Aorta (tissue), 5 donors: ENCODE results near the gene ASIC3. TPM values are rescaled to one million over a fixed set of nuclear protein-coding genes. Genes with fewer than 3 reads are reported as not detected.
"Not testable (repeated sequence)": the region's sequence is repeated elsewhere in the genome, so short reads cannot be mapped to it uniquely, and the experiment has no call there.

Experiments
- ATAC-seq: fragments of 200-7000 bp; cut with Tn5 transposase; one replicate; pipeline ENCODE4 v1.9.1; 2022; ENCODE audit warnings: moderate library complexity; ENCODE audit not compliant: low FRiP score
- DNase-seq, 2 donors: peaks; one replicate each; pipeline ENCODE4 v3.0.0-alpha.2; 2020
- H3K27ac ChIP-seq, 2 donors: one replicate each; pipeline ENCODE4 v1.5.1; 2013; ENCODE audit warnings: low read length in 2 of 2, mild to moderate bottlenecking in 2 of 2, moderate library complexity in 2 of 2, control low read depth in 1 of 2, inconsistent platforms in 1 of 2, low read depth in 1 of 2
- H3K27me3 ChIP-seq, 2 donors: one replicate each; pipeline ENCODE4 v1.6.1; 2013; ENCODE audit warnings: control low read depth in 1 of 2, low read length in 1 of 2, mild to moderate bottlenecking in 1 of 2, moderate library complexity in 1 of 2; ENCODE audit not compliant: insufficient read depth in 2 of 2, control insufficient read depth in 1 of 2
- H3K36me3 ChIP-seq, 2 donors: one replicate each; pipeline ENCODE4 v1.6.1; 2013; ENCODE audit warnings: control low read depth in 1 of 2, low read length in 1 of 2, mild to moderate bottlenecking in 1 of 2; ENCODE audit not compliant: insufficient read depth in 2 of 2, control insufficient read depth in 1 of 2
- H3K4me1 ChIP-seq, 2 donors: one replicate each; pipeline ENCODE4 v1.6.1; 2013; ENCODE audit warnings: low read length in 2 of 2, control low read depth in 1 of 2, mild to moderate bottlenecking in 1 of 2, moderate library complexity in 1 of 2; ENCODE audit not compliant: insufficient read depth in 2 of 2, control insufficient read depth in 1 of 2
- H3K4me3 ChIP-seq, 2 donors: one replicate each; pipeline ENCODE4 v1.5.1; 2013; ENCODE audit warnings: low read length in 2 of 2, control low read depth in 1 of 2, mild to moderate bottlenecking in 1 of 2
- H3K9me3 ChIP-seq: one replicate; pipeline ENCODE4 v1.6.1; 2013; ENCODE audit warnings: mild to moderate bottlenecking, low read length; ENCODE audit not compliant: control insufficient read depth
- WGBS, 2 donors: extraction: QIAGEN DNeasy Blood & Tissue Kit; methylation state at CpG; one replicate each; pipeline ENCODE4 v1.1.7; 2013; 5-methylcytosine and 5-hydroxymethylcytosine counted together
- intact Hi-C, 2 donors: fragments of 100-400 bp; cut with DNase I; formaldehyde crosslinking; loops; one replicate each; pipeline versions ENCODE4 v1.14.2 to v1.15.0; 2022
- polyA plus RNA-seq, 2 donors: library from polyadenylated mRNA; stranded (reverse); fragments of 200-250 nt; gene quantifications; one replicate each; pipeline ENCODE4 v1.2.3, GENCODE V29; 2013
- total RNA-seq, 2 donors: library from RNA; stranded (reverse); fragmentation: NEBNext Ultra II Directional; extraction: Animal tissue kit (Norgen Biotek cat#: 25700); gene quantifications; one replicate each; pipeline ENCODE4 v1.2.1, GENCODE V29; 2021
- donor health status: healthy with polysubstance abuse.
- donor health status: Bipolar disorder and iron deficiency.
- donor health status: DM: no; HTN: no; CAD: no.
- donor health status: DM: no; HTN: no; CAD: no.
- donor health status: DM: yes; HTN: yes; CAD: no.

The ASIC3 gene
- total and polyA plus RNA-seq, 4 donors, result 1.7 to 7.1 (median 2.9) TPM; not detected in 1

DNA sequence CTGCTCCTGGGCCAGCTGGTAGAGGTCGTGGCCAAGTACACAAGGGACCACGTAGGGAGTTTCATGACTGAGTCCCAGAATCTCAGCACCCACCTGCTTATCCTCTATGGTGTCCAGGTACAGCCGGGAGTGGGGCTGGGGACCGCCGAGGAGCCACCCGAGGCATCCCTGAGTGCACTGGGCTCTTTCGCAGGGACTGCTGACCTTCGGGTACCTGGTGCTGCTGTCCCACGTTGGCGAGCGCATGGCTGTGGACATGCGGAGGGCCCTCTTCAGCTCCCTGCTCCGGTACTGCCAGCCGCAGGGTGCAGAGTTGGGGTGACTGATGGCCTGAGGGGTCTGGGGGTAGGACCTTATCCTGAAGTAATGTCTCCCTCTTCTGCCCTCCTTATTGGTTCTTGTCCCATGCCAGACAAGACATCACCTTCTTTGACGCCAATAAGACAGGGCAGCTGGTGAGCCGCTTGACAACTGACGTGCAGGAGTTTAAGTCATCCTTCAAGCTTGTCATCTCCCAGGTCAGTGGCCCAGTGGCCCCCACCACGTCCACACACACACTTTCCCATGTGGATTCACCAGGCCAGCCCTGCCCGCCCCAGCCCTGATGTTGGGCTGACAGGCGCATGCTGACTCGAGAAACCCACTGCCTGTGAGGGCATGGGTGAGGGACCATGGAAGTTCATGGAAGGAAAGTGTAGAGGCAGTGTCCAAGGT, 13.9 kb upstream of the ASIC3 start:
- Histone ChIP-seq H3K36me3 (no peaks in the 10 kb centered on the region), H3K9me3 (no peaks in the 10 kb centered on the region), H3K27ac (no peak overlapping the region), H3K27me3 (no peaks in the 10 kb centered on the region), H3K4me1 (no peaks in the 10 kb centered on the region), H3K4me3 (no peak overlapping the region)
- intact Hi-C loops, result no loop called here
- ATAC-seq (no peak), DNase-seq (no peak)
- 91 to 92% methylated on average over 21 of the region's 21 CpGs for WGBS, 2 donors

DNA sequence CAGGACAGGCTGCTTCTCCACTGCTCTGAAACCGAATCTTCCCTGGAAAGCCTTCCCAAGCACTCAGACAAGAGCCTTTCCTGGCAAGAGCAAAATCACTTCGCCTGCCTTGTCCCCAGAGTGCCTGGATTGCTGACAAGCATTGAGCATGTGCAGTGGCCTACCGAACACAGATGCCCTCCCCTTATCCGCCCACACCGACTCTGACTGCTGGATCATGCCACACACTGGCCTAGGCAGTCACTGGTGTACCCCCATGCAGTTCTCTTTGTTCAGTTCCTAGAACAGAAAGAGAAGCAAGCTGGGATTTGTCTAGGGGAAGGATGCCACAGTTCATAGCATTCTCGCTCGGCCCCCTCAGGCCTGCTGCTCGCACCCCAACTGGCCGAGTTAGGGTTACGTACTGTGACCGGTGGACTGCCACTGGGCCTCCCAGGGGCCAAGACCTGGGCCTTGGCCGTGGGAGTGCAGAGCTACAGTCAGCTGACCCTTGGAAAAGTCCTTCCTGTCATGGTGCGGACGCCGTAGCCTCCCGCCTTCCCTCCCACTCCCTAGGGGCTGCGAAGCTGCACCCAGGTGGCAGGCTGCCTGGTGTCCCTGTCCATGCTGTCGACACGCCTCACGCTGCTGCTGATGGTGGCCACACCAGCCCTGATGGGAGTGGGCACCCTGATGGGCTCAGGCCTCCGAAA, 13.2 kb upstream of the ASIC3 start:
- H3K4me1 ChIP-seq, result no peaks in the 10 kb centered on the region
- H3K9me3 ChIP-seq, result no peaks in the 10 kb centered on the region
- H3K27me3 ChIP-seq, result no peaks in the 10 kb centered on the region
- no peaks in the 10 kb centered on the region for H3K36me3 ChIP-seq
- WGBS, 2 donors, result 86 to 87% methylated on average over 21 of the region's 21 CpGs
- ATAC-seq (no peak), DNase-seq (no peak)
- no peak overlapping the region for H3K27ac ChIP-seq
- H3K4me3 ChIP-seq, result no peak overlapping the region
- intact Hi-C loops, result no loop called here

GRCh38 chr7:151035902-151036301, 12.4 kb upstream of the ASIC3 start:
- H3K27me3 ChIP-seq, result no peaks in the 10 kb centered on the region
- 93% methylated on average over 17 of the region's 17 CpGs for WGBS, 2 donors
- H3K36me3 ChIP-seq, result no peaks in the 10 kb centered on the region
- no peak overlapping the region for H3K4me3 ChIP-seq
- DNase-seq (no peak), ATAC-seq (no peak)
- intact Hi-C loops, result no loop called here
- H3K9me3 ChIP-seq, result no peaks in the 10 kb centered on the region
- no peaks in the 10 kb centered on the region for H3K4me1 ChIP-seq
- H3K27ac ChIP-seq, result no peak overlapping the region

DNA sequence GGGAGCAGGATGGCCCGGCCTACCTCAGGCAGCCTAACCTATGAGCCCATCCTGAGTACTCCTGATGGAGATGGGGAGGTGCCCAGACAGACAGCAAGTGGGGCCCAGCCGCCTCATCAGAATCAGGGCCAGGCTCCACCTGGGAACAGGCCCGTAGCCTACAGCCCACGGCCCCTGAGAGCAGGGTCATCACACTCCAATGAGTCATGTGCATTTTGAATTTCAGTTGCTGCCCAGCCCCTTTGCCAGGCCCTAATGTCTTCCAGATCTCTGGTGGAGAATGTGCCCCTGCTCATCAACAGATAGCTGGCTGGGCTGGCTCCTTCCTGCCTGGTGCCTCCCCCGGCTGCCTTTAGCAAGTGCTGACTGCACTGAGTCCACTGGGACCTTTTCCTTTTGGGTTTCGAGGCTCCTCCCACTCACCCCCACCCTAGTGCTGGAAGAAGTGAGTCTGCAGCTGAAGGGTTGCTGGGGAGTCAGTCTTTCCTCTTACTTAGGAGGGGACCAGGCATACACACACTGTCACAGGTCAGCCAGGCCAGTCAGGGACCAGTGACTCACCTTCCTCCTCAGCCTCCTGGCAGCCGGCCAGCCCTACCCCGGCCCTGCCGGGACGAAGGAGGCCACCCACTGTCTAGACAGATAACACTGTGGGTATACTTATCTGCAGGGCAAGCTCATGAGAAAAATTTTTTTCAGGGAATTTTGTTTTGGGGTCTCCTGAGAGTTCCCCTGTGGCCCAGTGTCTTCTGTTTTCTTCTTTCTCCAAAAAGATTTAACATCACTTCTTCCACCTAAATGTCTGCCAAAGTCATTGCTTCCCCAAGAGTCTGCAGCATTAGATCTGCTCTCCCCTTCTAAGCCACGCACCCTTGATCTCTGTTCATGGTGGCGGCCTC, 9.1 kb upstream of the ASIC3 start:
- H3K27me3 ChIP-seq, result no peaks in the 10 kb centered on the region
- no peaks in the 10 kb centered on the region for H3K4me1 ChIP-seq
- ATAC-seq (peak; percentile 78), DNase-seq (peak; percentile 86 to 94)
- 37 to 39% methylated on average over 12 of the region's 12 CpGs for WGBS, 2 donors
- H3K27ac ChIP-seq, result no peak overlapping the region
- intact Hi-C loops, result no loop called here
- H3K36me3 ChIP-seq, result no peaks in the 10 kb centered on the region
- no peak overlapping the region for H3K4me3 ChIP-seq
- no peaks in the 10 kb centered on the region for H3K9me3 ChIP-seq

- no peaks in the 10 kb centered on the region for H3K27me3 ChIP-seq
- H3K36me3 ChIP-seq, result no peaks in the 10 kb centered on the region
- intact Hi-C loops, result no loop called here
- no peak overlapping the region for H3K4me3 ChIP-seq
- no peak overlapping the region for H3K27ac ChIP-seq
- H3K9me3 ChIP-seq, result no peaks in the 10 kb centered on the region
- H3K4me1 ChIP-seq, result no peaks in the 10 kb centered on the region
- 73 to 77% methylated on average over 18 of the region's 18 CpGs for WGBS, 2 donors
- ATAC-seq (no peak), DNase-seq (no peak)
Observed at GRCh38 chr7:151039850-151040548, 8.3 kb upstream of the ASIC3 start.

GRCh38 chr7:151040616-151041375, 7.5 kb upstream of the ASIC3 start:
- Histone ChIP-seq H3K36me3 (no peaks in the 10 kb centered on the region), H3K27me3 (no peaks in the 10 kb centered on the region), H3K4me3 (no peak overlapping the region), H3K27ac (no peak overlapping the region), H3K4me1 (no peaks in the 10 kb centered on the region), H3K9me3 (no peaks in the 10 kb centered on the region)
- ATAC-seq, result no peak
- intact Hi-C loops, result no loop called here
- 93 to 94% methylated on average over 30 of the region's 30 CpGs for WGBS, 2 donors
- no peak for DNase-seq

- intact Hi-C loops, ATAC-seq: not testable (repeated sequence)
- 86 to 99% methylated on average over 6 to 10 of the region's 10 CpGs for WGBS, 2 donors
Observed at GRCh38 chr7:151043449-151043848, 4.9 kb upstream of the ASIC3 start.

GRCh38 chr7:151043959-151044358, 4.4 kb upstream of the ASIC3 start:
- Histone ChIP-seq H3K27me3 (no peaks in the 10 kb centered on the region), H3K9me3 (no peaks in the 10 kb centered on the region), H3K36me3 (no peaks in the 10 kb centered on the region), H3K27ac (no peak overlapping the region), H3K4me3 (no peak overlapping the region), H3K4me1 (no peaks in the 10 kb centered on the region)
- ATAC-seq (no peak), DNase-seq (no peak)
- intact Hi-C loops, result no loop called here
- WGBS, 2 donors, result 89 to 94% methylated on average over 14 to 20 of the region's 20 CpGs

More at GRCh38 chr7:151043449-151043848, 4.9 kb upstream of the ASIC3 start:
- not testable (repeated sequence) for H3K27me3 ChIP-seq, H3K27ac ChIP-seq, DNase-seq, H3K9me3 ChIP-seq, H3K4me1 ChIP-seq, H3K4me3 ChIP-seq, H3K36me3 ChIP-seq
